HepG2 (cell line): ENCODE data around the gene PERCC1. TPM values are rescaled to one million over a fixed set of nuclear protein-coding genes. Genes with fewer than 3 reads are reported as not detected.

Experiments
- AKNA ChIP-seq: sonication (generic); formaldehyde crosslinking; IDR thresholded peaks from 2 replicates; pipeline ENCODE4 v1.4.0; 2020; ENCODE audit warnings: missing genetic modification reagents, borderline replicate concordance
- CENPT ChIP-seq: sonication (generic); formaldehyde crosslinking; IDR thresholded peaks from 2 replicates; pipeline ENCODE4 v1.8.0; 2022; ENCODE audit warnings: low read depth, mild to moderate bottlenecking, moderate library complexity, missing genetic modification reagents
- CREBL2 ChIP-seq: sonication (generic); formaldehyde crosslinking; IDR thresholded peaks from 2 replicates; pipeline ENCODE4 v1.8.1; 2023; ENCODE audit warnings: missing genetic modification reagents, mild to moderate bottlenecking, borderline replicate concordance
- GLI4 ChIP-seq: sonication (generic); formaldehyde crosslinking; IDR thresholded peaks from 2 replicates; pipeline ENCODE4 v1.5.1; 2020; ENCODE audit warnings: missing genetic modification reagents, mild to moderate bottlenecking, moderate library complexity, borderline replicate concordance
- KDM6A ChIP-seq: IDR thresholded peaks from 2 replicates; pipeline ENCODE4 v1.6.1; 2016; ENCODE audit warnings: low read depth
- NFAT5 ChIP-seq: sonication (generic); formaldehyde crosslinking; IDR thresholded peaks from 2 replicates; pipeline ENCODE4 v1.4.0; 2020; ENCODE audit warnings: missing genetic modification reagents
- NONO ChIP-seq, 2 experiments: fragments of 450-650 bp in 1 of 2; sonication (generic) in 1 of 2; formaldehyde crosslinking in 1 of 2; IDR thresholded peaks in 1 of 2; conservative IDR thresholded peaks in 1 of 2; 2 replicates each; pipeline versions ENCODE4 v1.6.1 to v1.8.0; 2017 to 2022; ENCODE audit warnings: mild to moderate bottlenecking in 1 of 2, missing genetic modification reagents in 1 of 2, moderate library complexity in 1 of 2
- NR2F2 ChIP-seq: IDR thresholded peaks from 2 replicates; pipeline ENCODE4 v1.6.1; 2012; ENCODE audit warnings: low read depth, inconsistent platforms, borderline replicate concordance
- PAWR ChIP-seq: sonication (generic); formaldehyde crosslinking; IDR thresholded peaks from 2 replicates; pipeline ENCODE4 v1.4.0; 2020; ENCODE audit warnings: missing genetic modification reagents, mild to moderate bottlenecking, borderline replicate concordance
- RORA ChIP-seq: sonication (generic); formaldehyde crosslinking; IDR thresholded peaks from 2 replicates; pipeline ENCODE4 v1.5.0; 2020; ENCODE audit warnings: mild to moderate bottlenecking, missing genetic modification reagents, moderate library complexity
- SMYD3 ChIP-seq: sonication (generic); formaldehyde crosslinking; IDR thresholded peaks from 2 replicates; pipeline ENCODE4 v1.8.1; 2023; ENCODE audit warnings: mild to moderate bottlenecking, missing genetic modification reagents
- THYN1 ChIP-seq: sonication (generic); formaldehyde crosslinking; IDR thresholded peaks from 2 replicates; pipeline ENCODE4 v1.8.1; 2023; ENCODE audit warnings: low read depth, mild to moderate bottlenecking, moderate library complexity, missing genetic modification reagents, borderline replicate concordance
- ZNF343 ChIP-seq: sonication (generic); formaldehyde crosslinking; IDR thresholded peaks from 2 replicates; pipeline ENCODE4 v1.4.0; 2020; ENCODE audit warnings: mild to moderate bottlenecking, missing genetic modification reagents
- ZNF550 ChIP-seq: sonication (generic); formaldehyde crosslinking; IDR thresholded peaks from 2 replicates; pipeline ENCODE4 v1.4.0; 2020; ENCODE audit warnings: mild to moderate bottlenecking, missing genetic modification reagents, borderline replicate concordance
- ZNF607 ChIP-seq: sonication (generic); formaldehyde crosslinking; IDR thresholded peaks from 2 replicates; pipeline ENCODE4 v1.5.1; 2020; ENCODE audit warnings: missing genetic modification reagents, mild to moderate bottlenecking, borderline replicate concordance
- ZNF713 ChIP-seq: sonication (generic); formaldehyde crosslinking; IDR thresholded peaks from 2 replicates; pipeline ENCODE4 v1.4.0; 2020; ENCODE audit warnings: mild to moderate bottlenecking, missing genetic modification reagents
- ZNF724P ChIP-seq: sonication (generic); formaldehyde crosslinking; IDR thresholded peaks from 2 replicates; pipeline ENCODE4 v1.8.0; 2022; ENCODE audit warnings: missing genetic modification reagents, borderline replicate concordance
- ZNF780A ChIP-seq: sonication (generic); formaldehyde crosslinking; IDR thresholded peaks from 2 replicates; pipeline ENCODE4 v1.8.0; 2022; ENCODE audit warnings: mild to moderate bottlenecking, missing genetic modification reagents, moderate library complexity
- polyA plus RNA-seq, 8 experiments: library from polyadenylated mRNA; depleted of rRNA in 3 of 8; stranded (reverse) in 7 of 8; unstranded in 1 of 8; fragments of >200 nt; fragmentation: Illumina TruSeq in 4 of 8; extraction: Trizol in 4 of 8; gene quantifications; 2 replicates each; pipeline versions ENCODE4 v1.2.1 to v1.2.3, GENCODE V29; 2011 to 2016; ENCODE audit warnings: low read depth in 4 of 8, missing spikeins in 1 of 8, mixed read lengths in 1 of 8; ENCODE audit not compliant: insufficient read depth in 1 of 8
- total RNA-seq, 5 experiments: library from RNA; depleted of rRNA; stranded (reverse); fragments of >200 nt; fragmentation: Illumina TruSeq; extraction: Trizol; gene quantifications; 2 replicates each; pipeline ENCODE4 v1.2.3, GENCODE V29; 2016; ENCODE audit warnings: low read depth in 1 of 5

PERCC1 gene
- total and polyA plus RNA-seq, 2 of the 13 experiments (the other 11 are each of a cell fraction or from before 2014, with no cell fraction given), result 0.15 TPM; not detected in 1

- TF ChIP-seq NONO (IDR thresholded peaks at IDR 0.05), result no peak
- 0 out of 2 replicates have a peak, but pooled peaks have one; percentile 9 for TF ChIP-seq NONO (CRISPR knock-in tag; conservative IDR thresholded peaks at IDR 0.05)
- no peak for TF ChIP-seq ZNF780A (CRISPR knock-in tag)
- no peak for TF ChIP-seq ZNF550
- peak; percentile 63; the same call in 1 of the 2 replicates for TF ChIP-seq ZNF607 (CRISPR knock-in tag)
- TF ChIP-seq CREBL2 (CRISPR knock-in tag), result no peak
- no peak for TF ChIP-seq NFAT5 (CRISPR knock-in tag)
- no peak for TF ChIP-seq AKNA
- no peak for TF ChIP-seq ZNF713
- TF ChIP-seq PAWR (CRISPR knock-in tag), result no peak
- no peak for TF ChIP-seq CENPT (CRISPR knock-in tag)
- TF ChIP-seq KDM6A (CRISPR knock-in tag), result no peak
- TF ChIP-seq GLI4 (CRISPR knock-in tag), result no peak
- no peak for TF ChIP-seq RORA (CRISPR knock-in tag)
- peak; percentile 30; the same call in 1 of the 2 replicates for TF ChIP-seq NR2F2
- TF ChIP-seq ZNF343 (CRISPR knock-in tag), result no peak
- TF ChIP-seq ZNF724P, result peak; percentile 74; the same call in 1 of the 2 replicates
- no peak for TF ChIP-seq SMYD3 (CRISPR knock-in tag)
- TF ChIP-seq THYN1 (CRISPR knock-in tag), result no peak
Observed at GRCh38 chr16:1435921-1436697, 5.2 kb downstream of the PERCC1 start (continued).
